Liver (tissue), 9 donors: Measurements from ENCODE around the gene TNFAIP6. TPM values are rescaled to one million over a fixed set of nuclear protein-coding genes. Genes with fewer than 3 reads are reported as not detected.

ENCODE experiments used
- DNase-seq: peaks from one replicate; pipeline ENCODE4 v3.0.0-alpha.2; 2017; ENCODE audit warnings: low spot score
- H3K27ac ChIP-seq, 2 donors: one replicate each; pipeline ENCODE4 v1.7.0; 2013; ENCODE audit warnings: inconsistent platforms in 2 of 2, low read length in 2 of 2, control low read depth in 1 of 2, low read depth in 1 of 2, mild to moderate bottlenecking in 1 of 2
- H3K27me3 ChIP-seq, 4 donors: one replicate each; pipeline versions ENCODE4 v1.6.1 to v1.7.0; 2013; ENCODE audit warnings: low read length in 3 of 4, inconsistent platforms in 1 of 4, mild to moderate bottlenecking in 1 of 4, moderate library complexity in 1 of 4; ENCODE audit not compliant: control insufficient read depth in 4 of 4, insufficient read depth in 4 of 4
- H3K36me3 ChIP-seq, 4 donors: one replicate each; pipeline versions ENCODE4 v1.6.1 to v1.7.0; 2013; ENCODE audit warnings: low read length in 3 of 4, mild to moderate bottlenecking in 3 of 4, low read depth in 1 of 4, moderate library complexity in 1 of 4; ENCODE audit not compliant: control insufficient read depth in 4 of 4, insufficient read depth in 3 of 4
- H3K4me1 ChIP-seq, 4 donors: one replicate each; pipeline versions ENCODE4 v1.6.1 to v1.7.0; 2013; ENCODE audit warnings: low read length in 3 of 4, mild to moderate bottlenecking in 3 of 4, moderate library complexity in 1 of 4; ENCODE audit not compliant: control insufficient read depth in 4 of 4, insufficient read depth in 4 of 4
- H3K4me3 ChIP-seq, 3 donors: one replicate each; pipeline versions ENCODE4 v1.6.1 to v1.7.0; 2013; ENCODE audit warnings: low read length in 3 of 3, control low read depth in 1 of 3, low read depth in 1 of 3, mild to moderate bottlenecking in 1 of 3
- H3K9ac ChIP-seq, 2 donors: one replicate each; pipeline ENCODE4 v1.7.0; 2013; ENCODE audit warnings: low read length in 2 of 2, mild to moderate bottlenecking in 2 of 2, moderate library complexity in 2 of 2, control low read depth in 1 of 2, low read depth in 1 of 2
- H3K9me3 ChIP-seq, 4 donors: one replicate each; pipeline versions ENCODE4 v1.6.1 to v1.7.0; 2013; ENCODE audit warnings: low read length in 3 of 4; ENCODE audit not compliant: control insufficient read depth in 4 of 4
- ATF3 ChIP-seq: IDR thresholded peaks from 2 replicates; pipeline ENCODE4 v1.6.1; 2016; ENCODE audit warnings: antibody characterized with exemption
- EGR1 ChIP-seq, 2 donors: IDR thresholded peaks; 2 replicates each; pipeline ENCODE4 v1.6.1; 2016 to 2018; ENCODE audit warnings: antibody characterized with exemption in 2 of 2, low read depth in 2 of 2
- FOXA1 ChIP-seq: IDR thresholded peaks from 2 replicates; pipeline ENCODE4 v1.6.1; 2016; ENCODE audit warnings: antibody characterized with exemption
- FOXA2 ChIP-seq: IDR thresholded peaks from 2 replicates; pipeline ENCODE4 v1.6.1; 2016; ENCODE audit warnings: antibody characterized with exemption
- HNF4A ChIP-seq, 2 donors: conservative IDR thresholded peaks; 2 replicates each; pipeline ENCODE4 v1.6.1; 2016; ENCODE audit warnings: antibody characterized with exemption in 2 of 2, mild to moderate bottlenecking in 2 of 2
- NR2F2 ChIP-seq: IDR thresholded peaks from 2 replicates; pipeline ENCODE4 v1.6.1; 2016; ENCODE audit warnings: antibody characterized with exemption
- RAD21 ChIP-seq, 2 donors: IDR thresholded peaks; 2 replicates each; pipeline ENCODE4 v1.6.1; 2016; ENCODE audit warnings: antibody characterized with exemption in 2 of 2, mild to moderate bottlenecking in 2 of 2
- RXRA ChIP-seq, 2 donors: IDR thresholded peaks; 2 replicates each; pipeline ENCODE4 v1.6.1; 2017 to 2018; ENCODE audit warnings: antibody characterized with exemption in 2 of 2, mild to moderate bottlenecking in 1 of 2
- TAF1 ChIP-seq: conservative IDR thresholded peaks from 2 replicates; pipeline ENCODE4 v1.6.1; 2016; ENCODE audit warnings: antibody characterized with exemption, mild to moderate bottlenecking
- WGBS: extraction: QIAGEN DNeasy Blood & Tissue Kit; methylation state at CpG from one replicate; pipeline ENCODE4 v1.1.7; 2013; 5-methylcytosine and 5-hydroxymethylcytosine counted together
- polyA plus RNA-seq, 2 donors: library from polyadenylated mRNA; stranded (reverse) in 1 of 2; unstranded in 1 of 2; fragments of 200-250 nt in 1 of 2; fragments of >200 nt in 1 of 2; fragmentation: Nextera tagmentation in 1 of 2; extraction: Ambion mirVana in 1 of 2; gene quantifications; one replicate each; pipeline versions ENCODE4 v1.2.1 to v1.2.3, GENCODE V29; 2013 to 2015
- total RNA-seq, 2 donors: library from RNA; depleted of rRNA; stranded (reverse); fragments of >200 nt; gene quantifications; one replicate each; pipeline ENCODE4 v1.2.3, GENCODE V29; 2014
- TF ChIP-seq, protein P1 (sequence below): IDR thresholded peaks from 2 replicates; pipeline ENCODE4 v1.6.1; 2016; ENCODE audit warnings: antibody characterized with exemption, mild to moderate bottlenecking
- TF ChIP-seq, protein P2 (sequence below): IDR thresholded peaks from 2 replicates; pipeline ENCODE4 v1.6.1; 2016; ENCODE audit warnings: antibody characterized with exemption
- donor health status: healthy.
- donor health status: healthy.
- donor health status: healthy.
- donor health status: healthy.
- donor health status: healthy.

The TNFAIP6 gene
- total and polyA plus RNA-seq, 4 donors, result 0.17 to 0.28 (median 0.20) TPM

- TF ChIP-seq, protein P1, sequence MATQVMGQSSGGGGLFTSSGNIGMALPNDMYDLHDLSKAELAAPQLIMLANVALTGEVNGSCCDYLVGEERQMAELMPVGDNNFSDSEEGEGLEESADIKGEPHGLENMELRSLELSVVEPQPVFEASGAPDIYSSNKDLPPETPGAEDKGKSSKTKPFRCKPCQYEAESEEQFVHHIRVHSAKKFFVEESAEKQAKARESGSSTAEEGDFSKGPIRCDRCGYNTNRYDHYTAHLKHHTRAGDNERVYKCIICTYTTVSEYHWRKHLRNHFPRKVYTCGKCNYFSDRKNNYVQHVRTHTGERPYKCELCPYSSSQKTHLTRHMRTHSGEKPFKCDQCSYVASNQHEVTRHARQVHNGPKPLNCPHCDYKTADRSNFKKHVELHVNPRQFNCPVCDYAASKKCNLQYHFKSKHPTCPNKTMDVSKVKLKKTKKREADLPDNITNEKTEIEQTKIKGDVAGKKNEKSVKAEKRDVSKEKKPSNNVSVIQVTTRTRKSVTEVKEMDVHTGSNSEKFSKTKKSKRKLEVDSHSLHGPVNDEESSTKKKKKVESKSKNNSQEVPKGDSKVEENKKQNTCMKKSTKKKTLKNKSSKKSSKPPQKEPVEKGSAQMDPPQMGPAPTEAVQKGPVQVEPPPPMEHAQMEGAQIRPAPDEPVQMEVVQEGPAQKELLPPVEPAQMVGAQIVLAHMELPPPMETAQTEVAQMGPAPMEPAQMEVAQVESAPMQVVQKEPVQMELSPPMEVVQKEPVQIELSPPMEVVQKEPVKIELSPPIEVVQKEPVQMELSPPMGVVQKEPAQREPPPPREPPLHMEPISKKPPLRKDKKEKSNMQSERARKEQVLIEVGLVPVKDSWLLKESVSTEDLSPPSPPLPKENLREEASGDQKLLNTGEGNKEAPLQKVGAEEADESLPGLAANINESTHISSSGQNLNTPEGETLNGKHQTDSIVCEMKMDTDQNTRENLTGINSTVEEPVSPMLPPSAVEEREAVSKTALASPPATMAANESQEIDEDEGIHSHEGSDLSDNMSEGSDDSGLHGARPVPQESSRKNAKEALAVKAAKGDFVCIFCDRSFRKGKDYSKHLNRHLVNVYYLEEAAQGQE, result no peak
- no peak for TF ChIP-seq RXRA (IDR thresholded peaks at IDR 0.05)
- no peak for TF ChIP-seq EGR1 (IDR thresholded peaks at IDR 0.05; ENCODE audit: low read depth in 2 of 2)
- no peak for TF ChIP-seq FOXA1
- no peak for TF ChIP-seq FOXA2
Observed at GRCh38 chr2:151395509-151396374, 38.4 kb downstream of the TNFAIP6 start (continued).

GRCh38 chr2:151399981-151400380 is 42.6 kb downstream of the TNFAIP6 start:
- H3K36me3 ChIP-seq, result no peaks in the 10 kb centered on the region
- DNase-seq, result no peak
- TF ChIP-seq TAF1, result no peak
- no peak for TF ChIP-seq NR2F2
- no peak for TF ChIP-seq ATF3
- no peak for TF ChIP-seq RAD21 (IDR thresholded peaks at IDR 0.05)
- TF ChIP-seq, protein P2, sequence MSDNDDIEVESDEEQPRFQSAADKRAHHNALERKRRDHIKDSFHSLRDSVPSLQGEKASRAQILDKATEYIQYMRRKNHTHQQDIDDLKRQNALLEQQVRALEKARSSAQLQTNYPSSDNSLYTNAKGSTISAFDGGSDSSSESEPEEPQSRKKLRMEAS, result no peak
- TF ChIP-seq FOXA1, result no peak
- no peaks in the 10 kb centered on the region for H3K27me3 ChIP-seq
- no peak overlapping the region for H3K4me3 ChIP-seq
- H3K4me1 ChIP-seq, result no peaks in the 10 kb centered on the region
- 95% methylated on average over 1 of the region's 1 CpG for WGBS
- no peak overlapping the region for H3K9ac ChIP-seq
- H3K9me3 ChIP-seq, result no peaks in the 10 kb centered on the region
- H3K27ac ChIP-seq, result no peak overlapping the region

DNA sequence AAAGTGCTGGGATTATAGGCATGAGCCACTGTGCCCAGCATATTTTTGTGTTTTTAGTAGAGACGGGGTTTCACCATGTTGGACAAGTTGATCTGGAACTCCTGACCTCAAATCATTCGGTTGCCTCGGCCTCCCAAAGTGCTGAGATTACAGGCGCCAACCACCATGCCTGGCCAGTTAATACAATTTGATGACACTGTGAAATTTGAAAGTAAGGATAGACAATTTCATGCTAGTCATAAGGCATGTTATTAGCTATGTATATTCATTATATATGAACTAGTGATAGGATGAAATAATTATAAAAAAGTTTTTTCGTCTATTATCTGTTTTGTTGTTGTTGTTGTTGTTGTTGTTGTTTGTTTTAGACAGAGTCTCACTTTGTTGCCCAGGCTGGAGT is 43.8 kb downstream of the TNFAIP6 start:
- Histone ChIP-seq H3K36me3 (no peaks in the 10 kb centered on the region), H3K4me3 (no peak overlapping the region), H3K27ac (no peak overlapping the region), H3K4me1 (no peaks in the 10 kb centered on the region), H3K27me3 (no peaks in the 10 kb centered on the region), H3K9me3 (no peaks in the 10 kb centered on the region), H3K9ac (no peak overlapping the region)
- DNase-seq, result no peak
- TF ChIP-seq RAD21 (IDR thresholded peaks at IDR 0.05) (no peak), EGR1 (IDR thresholded peaks at IDR 0.05; ENCODE audit: low read depth in 2 of 2) (no peak), ATF3 (no peak), HNF4A (conservative IDR thresholded peaks at IDR 0.05) (no peak), FOXA1 (no peak)
- TF ChIP-seq, protein P2, result no peak
- WGBS, result 94% methylated on average over 5 of the region's 5 CpGs
